Measurements from ENCODE around the gene PCDHGA4.

The PCDHGA4 gene

DNA sequence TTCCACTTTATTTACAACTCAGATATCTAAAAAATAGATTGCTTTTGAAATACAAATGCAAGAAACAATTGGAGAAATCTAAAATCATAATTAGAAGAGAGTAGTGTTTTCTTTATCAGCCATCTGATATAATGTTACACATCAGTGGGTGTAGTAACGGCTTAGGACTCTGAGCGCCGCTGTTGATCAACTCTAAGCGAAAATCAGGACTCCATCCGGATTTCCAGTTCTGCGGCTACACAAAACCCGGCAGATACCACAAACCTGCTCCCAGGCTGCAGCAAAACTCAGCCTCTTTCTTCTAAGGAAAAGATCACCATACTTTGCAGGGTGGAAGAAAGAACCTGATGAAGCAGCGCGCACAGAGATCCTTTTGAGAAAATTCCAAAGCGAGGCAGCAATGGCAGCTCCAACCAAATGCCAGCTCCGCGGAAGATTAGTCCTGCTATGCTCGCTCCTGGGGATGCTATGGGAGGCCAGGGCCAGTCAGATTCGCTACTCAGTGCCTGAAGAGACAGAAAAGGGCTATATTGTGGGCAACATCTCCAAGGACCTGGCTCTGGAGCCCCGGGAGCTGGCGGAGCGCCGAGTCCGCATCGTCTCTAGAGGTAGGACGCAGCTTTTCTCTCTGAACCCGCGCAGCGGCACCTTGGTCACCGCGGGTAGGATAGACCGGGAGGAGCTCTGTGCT lies 47.9 kb downstream of the PCDHGA4 start, which contains the start of gene PCDHGA9:
PCDHGA9 (plus strand) TSS at position 226 of the 691 bp plus-strand sequence; CDS start at position 401, 175 bp downstream.
- POLR2A ChIA-PET: no interaction called here
- no peak for TF ChIP-seq SP1 (IDR thresholded peaks at IDR 0.05)
- TF ChIP-seq CTBP1 (IDR thresholded peaks at IDR 0.05; ENCODE audit: borderline replicate concordance): no peak
- TF ChIP-seq PKNOX1 (IDR thresholded peaks at IDR 0.05): no peak
- no peak for TF ChIP-seq FOXK2 (IDR thresholded peaks at IDR 0.05)
- no peak for TF ChIP-seq TARDBP (IDR thresholded peaks at IDR 0.05)
- no peak for TF ChIP-seq SUZ12 (IDR thresholded peaks at IDR 0.05)
- TF ChIP-seq NFRKB (IDR thresholded peaks at IDR 0.05): no peak
- TF ChIP-seq LEF1 (IDR thresholded peaks at IDR 0.05; ENCODE audit: borderline replicate concordance): no peak
- no peak for TF ChIP-seq ZNF384 (IDR thresholded peaks at IDR 0.05)
- TF ChIP-seq HDGF (IDR thresholded peaks at IDR 0.05; ENCODE audit: borderline replicate concordance): no peak
- TF ChIP-seq ELF4 (IDR thresholded peaks at IDR 0.05): no peak
- no peak for TF ChIP-seq FOXM1 (IDR thresholded peaks at IDR 0.05; ENCODE audit: borderline replicate concordance)
- DNase-seq (ENCODE audit: extremely low spot score): peak; percentile 39
- CTCF ChIA-PET: no interaction called here

DNA sequence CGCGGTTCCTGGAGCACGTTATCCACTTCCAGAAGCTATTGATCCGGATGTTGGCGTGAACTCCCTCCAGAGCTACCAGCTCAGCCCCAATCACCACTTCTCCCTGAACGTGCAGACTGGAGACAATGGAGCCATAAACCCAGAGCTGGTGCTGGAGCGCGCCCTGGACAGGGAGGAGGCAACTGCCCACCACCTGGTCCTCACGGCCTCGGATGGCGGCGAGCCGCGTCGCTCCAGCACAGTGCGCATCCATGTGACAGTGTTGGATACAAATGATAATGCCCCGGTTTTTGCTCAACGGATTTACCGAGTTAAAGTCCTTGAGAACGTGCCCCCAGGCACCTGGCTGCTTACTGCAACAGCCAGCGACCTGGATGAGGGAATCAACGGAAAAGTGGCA lies 48.6 kb downstream of the PCDHGA4 start:
- DNase-seq (ENCODE audit: extremely low spot score): no peak
- CTCF ChIA-PET: no interaction called here
- POLR2A ChIA-PET: no interaction called here
- TF ChIP-seq SUZ12 (IDR thresholded peaks at IDR 0.05) (no peak), SP1 (IDR thresholded peaks at IDR 0.05) (no peak), PKNOX1 (IDR thresholded peaks at IDR 0.05) (no peak), FOXK2 (IDR thresholded peaks at IDR 0.05) (no peak), ARNT (IDR thresholded peaks at IDR 0.05) (no peak), CTBP1 (IDR thresholded peaks at IDR 0.05; ENCODE audit: borderline replicate concordance) (no peak), FOXA1 (IDR thresholded peaks at IDR 0.05) (no peak), LEF1 (IDR thresholded peaks at IDR 0.05; ENCODE audit: borderline replicate concordance) (no peak), FOXM1 (IDR thresholded peaks at IDR 0.05; ENCODE audit: borderline replicate concordance) (no peak), HDGF (IDR thresholded peaks at IDR 0.05; ENCODE audit: borderline replicate concordance) (no peak), BHLHE40 (IDR thresholded peaks at IDR 0.05; ENCODE audit: borderline replicate concordance) (no peak), NFRKB (IDR thresholded peaks at IDR 0.05) (no peak), L3MBTL2 (conservative IDR thresholded peaks at IDR 0.05) (no peak), ELF4 (IDR thresholded peaks at IDR 0.05) (no peak), ZNF384 (IDR thresholded peaks at IDR 0.05) (no peak), TARDBP (IDR thresholded peaks at IDR 0.05) (no peak)
